HEK293 (cell line): ENCODE results near the gene INPP4B.

Source experiments
- BCL11B ChIP-seq: fragments of 450-650 bp; formaldehyde crosslinking; IDR thresholded peaks from 2 replicates; pipeline ENCODE4 v1.5.1; 2016; ENCODE audit warnings: low read depth, missing biosample characterization, missing genetic modification characterization
- INSM2 ChIP-seq: fragments of 450-650 bp; formaldehyde crosslinking; IDR thresholded peaks from 2 replicates; pipeline ENCODE4 v1.5.1; 2016; ENCODE audit warnings: missing biosample characterization, missing genetic modification characterization
- KLF9 ChIP-seq: fragments of 450-650 bp; formaldehyde crosslinking; IDR thresholded peaks from 2 replicates; pipeline ENCODE4 v1.5.1; 2016; ENCODE audit warnings: missing biosample characterization, missing genetic modification characterization, low read depth
- PRDM4 ChIP-seq: fragments of 450-650 bp; formaldehyde crosslinking; IDR thresholded peaks from 2 replicates; pipeline ENCODE4 v1.5.1; 2017; ENCODE audit warnings: missing biosample characterization, missing genetic modification characterization
- PRDM6 ChIP-seq: fragments of 450-650 bp; formaldehyde crosslinking; IDR thresholded peaks from 2 replicates; pipeline ENCODE4 v1.5.1; 2017; ENCODE audit warnings: missing biosample characterization, missing genetic modification characterization
- ZBTB20 ChIP-seq: fragments of 450-650 bp; formaldehyde crosslinking; IDR thresholded peaks from 2 replicates; pipeline ENCODE4 v1.5.1; 2016; ENCODE audit warnings: missing biosample characterization, missing genetic modification characterization
- ZNF148 ChIP-seq: fragments of 450-650 bp; formaldehyde crosslinking; IDR thresholded peaks from 2 replicates; pipeline ENCODE4 v1.5.0; 2017; ENCODE audit warnings: missing biosample characterization, missing genetic modification characterization, borderline replicate concordance
- ZNF155 ChIP-seq: fragments of 450-650 bp; formaldehyde crosslinking; IDR thresholded peaks from 2 replicates; pipeline ENCODE4 v1.5.1; 2016; ENCODE audit warnings: missing biosample characterization, missing genetic modification characterization
- ZNF202 ChIP-seq: fragments of 450-650 bp; formaldehyde crosslinking; IDR thresholded peaks from 2 replicates; pipeline ENCODE4 v1.5.1; 2016; ENCODE audit warnings: missing biosample characterization, missing genetic modification characterization, borderline replicate concordance
- ZNF221 ChIP-seq: fragments of 450-650 bp; formaldehyde crosslinking; IDR thresholded peaks from 2 replicates; pipeline ENCODE4 v1.5.1; 2017; ENCODE audit warnings: missing biosample characterization, missing genetic modification characterization, borderline replicate concordance
- ZNF26 ChIP-seq: fragments of 450-650 bp; formaldehyde crosslinking; IDR thresholded peaks from 2 replicates; pipeline ENCODE4 v1.5.1; 2016; ENCODE audit warnings: missing biosample characterization, missing genetic modification characterization
- ZNF311 ChIP-seq: fragments of 450-650 bp; formaldehyde crosslinking; IDR thresholded peaks from 2 replicates; pipeline ENCODE4 v1.5.1; 2017; ENCODE audit warnings: missing biosample characterization, missing genetic modification characterization, borderline replicate concordance
- ZNF354C ChIP-seq: fragments of 450-650 bp; formaldehyde crosslinking; IDR thresholded peaks from 2 replicates; pipeline ENCODE4 v1.5.1; 2016; ENCODE audit warnings: missing biosample characterization, missing genetic modification characterization, low read depth, borderline replicate concordance
- ZNF37A ChIP-seq: fragments of 450-650 bp; IDR thresholded peaks from 2 replicates; pipeline ENCODE4 v1.5.1; 2018; ENCODE audit warnings: missing biosample characterization, missing genetic modification characterization
- ZNF398 ChIP-seq: fragments of 450-650 bp; formaldehyde crosslinking; IDR thresholded peaks from 2 replicates; pipeline ENCODE4 v1.5.1; 2017; ENCODE audit warnings: missing biosample characterization, missing genetic modification characterization
- ZNF404 ChIP-seq: fragments of 450-650 bp; formaldehyde crosslinking; IDR thresholded peaks from 2 replicates; pipeline ENCODE4 v1.5.1; 2017; ENCODE audit warnings: missing biosample characterization, missing genetic modification characterization
- ZNF513 ChIP-seq: fragments of 450-650 bp; IDR thresholded peaks from 2 replicates; pipeline ENCODE4 v1.5.1; 2018; ENCODE audit warnings: missing biosample characterization, missing genetic modification characterization
- ZNF555 ChIP-seq: fragments of 450-650 bp; formaldehyde crosslinking; conservative IDR thresholded peaks from 2 replicates; pipeline ENCODE4 v1.5.1; 2017; ENCODE audit warnings: missing biosample characterization, mild to moderate bottlenecking, missing genetic modification characterization, inconsistent platforms
- ZNF623 ChIP-seq: fragments of 450-650 bp; formaldehyde crosslinking; IDR thresholded peaks from 2 replicates; pipeline ENCODE4 v1.5.1; 2016; ENCODE audit warnings: missing biosample characterization, missing genetic modification characterization
- ZNF626 ChIP-seq: fragments of 450-650 bp; sonication (Bioruptor Pico); formaldehyde crosslinking; IDR thresholded peaks from 2 replicates; pipeline ENCODE4 v1.5.1; 2018; ENCODE audit warnings: missing biosample characterization, missing genetic modification characterization, inconsistent platforms
- ZNF670 ChIP-seq: fragments of 450-650 bp; formaldehyde crosslinking; IDR thresholded peaks from 2 replicates; pipeline ENCODE4 v1.5.1; 2016; ENCODE audit warnings: missing biosample characterization, missing genetic modification characterization, low read depth
- ZNF768 ChIP-seq: fragments of 450-650 bp; formaldehyde crosslinking; IDR thresholded peaks from 2 replicates; pipeline ENCODE4 v1.5.1; 2018; ENCODE audit warnings: missing biosample characterization, mild to moderate bottlenecking, missing genetic modification characterization
- ZNF792 ChIP-seq: fragments of 450-650 bp; formaldehyde crosslinking; IDR thresholded peaks from 2 replicates; pipeline ENCODE4 v1.5.1; 2016; ENCODE audit warnings: missing biosample characterization, missing genetic modification characterization
- ZSCAN18 ChIP-seq: fragments of 450-650 bp; formaldehyde crosslinking; IDR thresholded peaks from 2 replicates; pipeline ENCODE4 v1.5.1; 2016; ENCODE audit warnings: missing biosample characterization, missing genetic modification characterization
- ZSCAN30 ChIP-seq: fragments of 450-650 bp; IDR thresholded peaks from 2 replicates; pipeline ENCODE4 v1.5.1; 2018; ENCODE audit warnings: missing biosample characterization, mild to moderate bottlenecking, missing genetic modification characterization, moderate library complexity

Gene INPP4B

GRCh38 chr4:142697320-142697719, 148.8 kb downstream of the INPP4B start (continued):
- TF ChIP-seq ZNF148 (tag by site-specific recombination), result no peak
- TF ChIP-seq ZSCAN18, result no peak
- TF ChIP-seq ZNF398, result no peak
- 0 out of 2 replicates have a peak, but pooled peaks have one; percentile 28 for TF ChIP-seq ZNF626 (tag by site-specific recombination)
- TF ChIP-seq ZNF792 (tag by site-specific recombination), result no peak
- no peak for TF ChIP-seq ZNF555
- TF ChIP-seq INSM2 (tag by site-specific recombination), result peak; percentile 57; the same call in 1 of the 2 replicates
- TF ChIP-seq ZNF513 (tag by site-specific recombination), result no peak
- no peak for TF ChIP-seq ZNF311 (tag by site-specific recombination)
- no peak for TF ChIP-seq ZNF221 (tag by site-specific recombination)
- no peak for TF ChIP-seq ZNF670
- TF ChIP-seq ZNF354C, result no peak
- TF ChIP-seq ZNF768 (tag by site-specific recombination), result no peak
- no peak for TF ChIP-seq ZNF404 (tag by site-specific recombination)
- TF ChIP-seq PRDM6 (tag by site-specific recombination), result peak; percentile 90
- no peak for TF ChIP-seq ZNF155 (tag by site-specific recombination)
- TF ChIP-seq ZNF26, result no peak
- no peak for TF ChIP-seq ZNF202 (tag by site-specific recombination)
- TF ChIP-seq ZNF37A (tag by site-specific recombination), result no peak
- TF ChIP-seq PRDM4 (tag by site-specific recombination), result peak; percentile 59; the same call in 1 of the 2 replicates
- TF ChIP-seq ZNF623 (tag by site-specific recombination), result no peak
- no peak for TF ChIP-seq ZBTB20 (tag by site-specific recombination)
- peak; percentile 63; the same call in 1 of the 2 replicates for TF ChIP-seq ZSCAN30
- no peak for TF ChIP-seq BCL11B
- TF ChIP-seq KLF9 (tag by site-specific recombination), result no peak
